Colonic mucosa (tissue), 4 donors: ENCODE measurements around the gene PLOD3. TPM values are rescaled to one million over a fixed set of nuclear protein-coding genes. Genes with fewer than 3 reads are reported as not detected.

ENCODE experiments used
- DNase-seq: peaks from one replicate; pipeline ENCODE4 v3.0.0-alpha.2; 2020
- H3K27ac ChIP-seq: fragments of 200-600 bp; one replicate; pipeline ENCODE4 v1.8.0; 2021
- H3K27me3 ChIP-seq: fragments of 200-600 bp; one replicate; pipeline ENCODE4 v1.8.0; 2021
- H3K36me3 ChIP-seq: fragments of 200-600 bp; one replicate; pipeline ENCODE4 v1.8.0; 2021
- H3K4me1 ChIP-seq: fragments of 200-600 bp; one replicate; pipeline ENCODE4 v1.8.0; 2021; ENCODE audit warnings: mild to moderate bottlenecking
- H3K4me3 ChIP-seq: fragments of 200-600 bp; one replicate; pipeline ENCODE4 v1.8.0; 2021
- H3K9ac ChIP-seq, 2 donors: one replicate each; pipeline ENCODE4 v1.7.0; 2013; ENCODE audit warnings: control low read depth in 2 of 2, low read depth in 2 of 2, low read length in 2 of 2
- H3K9me3 ChIP-seq: fragments of 200-600 bp; one replicate; pipeline ENCODE4 v1.8.0; 2021
- CTCF ChIP-seq: fragments of 200-600 bp; IDR thresholded peaks from one replicate; pipeline ENCODE4 v1.8.0; 2022; ENCODE audit warnings: antibody characterized with exemption, mild to moderate bottlenecking
- intact Hi-C: fragments of 100-400 bp; cut with DNase I; formaldehyde crosslinking; loops from one replicate; pipeline ENCODE4 v1.14.1; 2022
- total RNA-seq, 2 donors: library from RNA; stranded (reverse); fragmentation: NEBNext Ultra II Directional in 1 of 2; extraction: Animal tissue kit (Norgen Biotek cat#: 25700) in 1 of 2; gene quantifications; one replicate each; pipeline ENCODE4 v1.2.1, GENCODE V29; 2021
- donor health status: healthy.
- donor health status: DM: no; HTN: no; CAD: no.
- donor health status: DM: no; HTN: no; CAD: no.

PLOD3 gene
- total RNA-seq, 2 donors from 2014 or later: 67.9 to 149 TPM

- H3K36me3 ChIP-seq: no peaks in the 10 kb centered on the region
- peak overlapping the region; percentile 68 for H3K27ac ChIP-seq
- TF ChIP-seq CTCF: no peak
- no peaks in the 10 kb centered on the region for H3K27me3 ChIP-seq
- peak; percentile 55 for DNase-seq
- H3K4me1 ChIP-seq: no peaks in the 10 kb centered on the region
- H3K9me3 ChIP-seq: no peaks in the 10 kb centered on the region
- intact Hi-C loops: no loop called here
- peak overlapping the region; percentile 63 to 79 for H3K9ac ChIP-seq
- peak overlapping the region; percentile 29 for H3K4me3 ChIP-seq
Observed at GRCh38 chr7:101231644-101232043, 14.3 kb upstream of the PLOD3 start.

GRCh38 chr7:101226721-101227120 lies 9.3 kb upstream of the PLOD3 start:
- DNase-seq: no peak
- no peaks in the 10 kb centered on the region for H3K9me3 ChIP-seq
- H3K27ac ChIP-seq: no peak overlapping the region
- no peak overlapping the region for H3K4me3 ChIP-seq
- no peaks in the 10 kb centered on the region for H3K4me1 ChIP-seq
- no peaks in the 10 kb centered on the region for H3K27me3 ChIP-seq
- no peak for TF ChIP-seq CTCF
- H3K9ac ChIP-seq: no peak overlapping the region
- H3K36me3 ChIP-seq: peaks cover 11% of the 10 kb centered on the region
- intact Hi-C loops: no loop called here

DNA sequence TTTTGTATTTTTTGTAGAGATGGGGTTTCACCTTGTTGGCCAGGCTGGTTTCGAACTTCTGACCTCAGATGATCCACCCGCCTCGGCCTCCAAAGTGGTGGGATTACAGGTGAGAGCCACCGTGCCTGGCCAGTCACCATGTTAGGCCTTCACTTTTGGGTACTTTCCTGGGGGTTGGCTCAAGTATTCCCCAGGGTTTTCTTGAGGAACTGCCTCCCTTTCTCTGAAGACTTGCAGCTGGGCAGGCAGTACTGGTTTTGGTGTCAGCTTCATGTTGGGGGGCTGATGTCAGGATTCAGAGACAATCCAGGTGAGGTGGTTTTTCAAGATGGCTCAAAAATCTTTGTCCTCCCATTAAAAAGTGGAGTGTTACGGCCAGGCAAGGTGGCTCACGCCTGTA lies 8.3 kb upstream of the PLOD3 start:
- no peak overlapping the region for H3K9ac ChIP-seq
- TF ChIP-seq CTCF: no peak
- H3K27ac ChIP-seq: no peak overlapping the region
- intact Hi-C loops: no loop called here
- DNase-seq: no peak
- H3K4me1 ChIP-seq: no peaks in the 10 kb centered on the region
- H3K27me3 ChIP-seq: no peaks in the 10 kb centered on the region
- peaks cover 11% of the 10 kb centered on the region for H3K36me3 ChIP-seq
- H3K9me3 ChIP-seq: no peaks in the 10 kb centered on the region
- no peak overlapping the region for H3K4me3 ChIP-seq

- no peak overlapping the region for H3K4me3 ChIP-seq
- H3K36me3 ChIP-seq: peaks cover 11% of the 10 kb centered on the region
- DNase-seq: no peak
- intact Hi-C loops: no loop called here
- H3K9ac ChIP-seq: no peak overlapping the region
- H3K27me3 ChIP-seq: no peaks in the 10 kb centered on the region
- H3K9me3 ChIP-seq: no peaks in the 10 kb centered on the region
- no peaks in the 10 kb centered on the region for H3K4me1 ChIP-seq
- H3K27ac ChIP-seq: no peak overlapping the region
- TF ChIP-seq CTCF: no peak
Observed at GRCh38 chr7:101223528-101223927, 6.1 kb upstream of the PLOD3 start.

GRCh38 chr7:101222275-101222830 lies 5.0 kb upstream of the PLOD3 start:
- intact Hi-C loops: no loop called here
- no peaks in the 10 kb centered on the region for H3K4me1 ChIP-seq
- H3K9me3 ChIP-seq: no peaks in the 10 kb centered on the region
- no peak for TF ChIP-seq CTCF
- H3K27ac ChIP-seq: no peak overlapping the region
- no peak overlapping the region for H3K9ac ChIP-seq
- H3K27me3 ChIP-seq: no peaks in the 10 kb centered on the region
- peaks cover 11% of the 10 kb centered on the region for H3K36me3 ChIP-seq
- no peak for DNase-seq
- H3K4me3 ChIP-seq: no peak overlapping the region
